Suprapubic skin (tissue), 4 donors: ENCODE data around the gene ZFP90.

Experiments used
- CTCF ChIP-seq, 2 donors: fragments of 200-600 bp in 1 of 2; fragments of 450-650 bp in 1 of 2; sonication (generic) in 1 of 2; IDR thresholded peaks; one replicate each; pipeline ENCODE4 v1.5.1; 2016 to 2019; ENCODE audit warnings: antibody characterized with exemption in 2 of 2, mild to moderate bottlenecking in 1 of 2, moderate library complexity in 1 of 2
- EP300 ChIP-seq: sonication (generic); formaldehyde crosslinking; IDR thresholded peaks from one replicate; pipeline ENCODE4 v1.6.1; 2017; ENCODE audit warnings: antibody characterized with exemption
- POLR2A ChIP-seq, 2 donors: fragments of 450-650 bp; IDR thresholded peaks; one replicate each; pipeline ENCODE4 v1.6.1; 2017; ENCODE audit warnings: antibody characterized with exemption in 2 of 2, mild to moderate bottlenecking in 2 of 2, moderate library complexity in 2 of 2
- POLR2AphosphoS5 ChIP-seq, 3 donors: sonication (generic); formaldehyde crosslinking; IDR thresholded peaks; one replicate each; pipeline ENCODE4 v1.6.1; 2017; ENCODE audit warnings: antibody characterized with exemption in 3 of 3

DNA sequence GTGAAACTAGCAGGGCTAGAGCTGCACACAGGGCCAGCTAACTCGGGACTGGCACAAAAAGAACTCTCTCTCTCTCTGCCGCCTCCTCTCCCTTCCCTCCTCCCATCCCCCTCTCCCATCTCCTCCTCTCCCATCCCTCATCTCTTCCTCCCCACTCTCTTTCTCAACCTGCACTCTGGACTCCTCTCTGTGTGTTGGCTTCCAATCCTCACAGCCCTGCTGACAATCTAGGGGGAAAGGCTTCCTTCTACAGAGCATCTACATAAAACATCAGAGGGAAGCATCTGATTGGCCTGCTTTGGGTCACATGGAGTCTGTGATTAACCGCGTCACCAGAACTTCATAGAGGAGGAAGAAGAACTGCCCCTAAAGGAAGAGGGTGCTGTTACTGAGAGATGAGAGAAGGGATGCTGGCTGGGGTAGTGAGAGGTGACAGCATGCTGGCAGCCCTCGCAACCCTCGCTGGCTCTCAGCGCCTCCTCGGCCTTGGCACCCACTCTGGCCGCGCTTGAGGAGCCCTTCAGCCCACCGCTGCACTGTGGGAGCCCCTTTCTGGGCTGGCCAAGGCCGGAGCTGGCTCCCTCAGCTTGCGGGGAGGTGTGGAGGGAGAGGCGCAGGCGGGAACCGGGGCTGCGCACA, 12.8 kb upstream of the ZFP90 start:
- TF ChIP-seq POLR2AphosphoS5 (IDR thresholded peaks at IDR 0.05) (no peak), CTCF (IDR thresholded peaks at IDR 0.05) (no peak), EP300 (no peak), POLR2A (IDR thresholded peaks at IDR 0.05) (no peak)
